ENCODE results near the gene SKAP2. TPM values are rescaled to one million over a fixed set of nuclear protein-coding genes. Genes with fewer than 3 reads are reported as not detected.
A peak's percentile ranks its signal among the peaks of the same experiment; 100 is the strongest.

The SKAP2 gene
- total and polyA plus RNA-seq, 8 donors = 4.6 to 127 (median 9.6) TPM

- Histone ChIP-seq H3K4me3 (no peak overlapping the region), H3K27ac (peak overlapping the region in 3 of 5 donors; percentile 22 to 80 (median 32)), H3K36me3 (no peaks in the 10 kb centered on the region), H3K4me1 (peaks cover 0 to 11% (median 0%) of the 10 kb centered on the region in 4 donors), H3K9me3 (no peaks in the 10 kb centered on the region), H3K27me3 (peaks cover 0 to 28% (median 0%) of the 10 kb centered on the region in 3 donors)
- intact Hi-C loops (cut with DNase I; ENCODE audit: low total_unique reads) = no loop called here
- DNase-seq = no peak
- 81 to 91% (median 88%) methylated on average over 1 of the region's 1 CpG for WGBS, 5 donors
- TF ChIP-seq, protein P1, sequence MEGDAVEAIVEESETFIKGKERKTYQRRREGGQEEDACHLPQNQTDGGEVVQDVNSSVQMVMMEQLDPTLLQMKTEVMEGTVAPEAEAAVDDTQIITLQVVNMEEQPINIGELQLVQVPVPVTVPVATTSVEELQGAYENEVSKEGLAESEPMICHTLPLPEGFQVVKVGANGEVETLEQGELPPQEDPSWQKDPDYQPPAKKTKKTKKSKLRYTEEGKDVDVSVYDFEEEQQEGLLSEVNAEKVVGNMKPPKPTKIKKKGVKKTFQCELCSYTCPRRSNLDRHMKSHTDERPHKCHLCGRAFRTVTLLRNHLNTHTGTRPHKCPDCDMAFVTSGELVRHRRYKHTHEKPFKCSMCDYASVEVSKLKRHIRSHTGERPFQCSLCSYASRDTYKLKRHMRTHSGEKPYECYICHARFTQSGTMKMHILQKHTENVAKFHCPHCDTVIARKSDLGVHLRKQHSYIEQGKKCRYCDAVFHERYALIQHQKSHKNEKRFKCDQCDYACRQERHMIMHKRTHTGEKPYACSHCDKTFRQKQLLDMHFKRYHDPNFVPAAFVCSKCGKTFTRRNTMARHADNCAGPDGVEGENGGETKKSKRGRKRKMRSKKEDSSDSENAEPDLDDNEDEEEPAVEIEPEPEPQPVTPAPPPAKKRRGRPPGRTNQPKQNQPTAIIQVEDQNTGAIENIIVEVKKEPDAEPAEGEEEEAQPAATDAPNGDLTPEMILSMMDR (IDR thresholded peaks at IDR 0.05) = no peak
- TF ChIP-seq POLR2AphosphoS5 (IDR thresholded peaks at IDR 0.05) (no peak), POLR2A (IDR thresholded peaks at IDR 0.05) (no peak), EP300 (IDR thresholded peaks at IDR 0.05) (no peak)
Observed at GRCh38 chr7:26854876-26855855, 9.2 kb downstream of the SKAP2 start.

DNA sequence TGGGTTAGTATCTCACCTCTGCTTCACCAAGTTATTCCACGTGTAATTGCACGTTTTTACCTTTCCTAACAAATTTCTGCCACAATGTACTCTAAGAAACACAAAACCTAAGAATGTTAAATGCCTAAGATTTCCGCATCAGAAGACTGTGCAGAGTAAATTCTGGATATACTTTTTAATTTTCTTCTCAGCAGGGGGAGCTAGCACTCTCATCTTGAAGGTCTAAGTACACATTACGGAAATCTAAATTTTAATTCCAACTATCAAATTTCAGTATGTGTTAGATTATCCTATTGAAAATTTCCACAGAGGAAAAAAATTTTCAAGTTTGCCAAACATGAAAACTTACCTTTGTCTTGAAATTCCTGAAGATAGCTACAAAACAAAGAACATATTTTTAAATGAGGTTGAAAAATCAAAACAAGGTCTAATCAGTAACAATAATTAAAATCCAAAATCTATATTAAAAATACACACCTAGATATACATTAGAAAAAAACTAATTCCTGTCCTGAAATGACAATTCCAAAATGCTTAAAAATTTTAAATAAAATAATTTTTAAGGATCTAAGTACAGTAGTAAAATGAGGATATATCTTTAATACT is 10.5 kb downstream of the SKAP2 start:
- no peak for TF ChIP-seq EP300 (IDR thresholded peaks at IDR 0.05)
- TF ChIP-seq, protein P1 (IDR thresholded peaks at IDR 0.05) = peak in 3 of 7 experiments; percentile 27 to 42 (median 34)
- no peak for TF ChIP-seq POLR2A (IDR thresholded peaks at IDR 0.05)
- TF ChIP-seq POLR2AphosphoS5 (IDR thresholded peaks at IDR 0.05) = no peak
- Histone ChIP-seq H3K4me3 (no peak overlapping the region), H3K4me1 (peaks cover 0 to 11% (median 0%) of the 10 kb centered on the region in 4 donors), H3K27me3 (peaks cover 0 to 23% (median 0%) of the 10 kb centered on the region in 3 donors), H3K27ac (no peak overlapping the region), H3K9me3 (no peaks in the 10 kb centered on the region), H3K36me3 (no peaks in the 10 kb centered on the region)
- peak in 1 of 2 donors; percentile 83 for DNase-seq
- 13 to 31% (median 18%) methylated on average over 4 of the region's 4 CpGs for WGBS, 5 donors
- intact Hi-C loops (cut with DNase I; ENCODE audit: low total_unique reads) = no loop called here

DNA sequence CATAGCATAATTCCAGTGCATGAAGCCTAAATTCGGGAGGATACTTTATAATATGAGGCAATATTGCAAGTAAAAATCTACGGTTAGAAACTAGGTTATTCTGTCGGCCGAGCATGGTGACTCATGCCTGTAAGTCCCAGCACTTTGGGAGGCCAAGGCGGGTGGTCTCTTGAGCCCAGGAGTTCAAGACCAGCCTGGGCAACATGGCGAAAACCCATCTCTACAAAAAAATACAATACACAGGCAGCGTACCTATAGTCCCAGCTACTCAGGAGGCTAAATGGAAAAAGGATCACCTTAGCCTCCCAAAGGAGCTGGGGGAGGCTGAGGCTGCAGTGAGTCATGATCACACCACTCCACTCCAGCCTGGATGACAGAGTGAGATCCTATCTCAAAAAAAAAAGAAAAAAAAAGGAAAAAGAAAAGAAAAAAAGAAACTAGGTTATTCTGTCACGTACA is 14.2 kb downstream of the SKAP2 start:
- H3K36me3 ChIP-seq = peaks cover 0 to 5% (median 0%) of the 10 kb centered on the region in 4 donors
- no peaks in the 10 kb centered on the region for H3K27me3 ChIP-seq
- H3K4me3 ChIP-seq = no peak overlapping the region
- no peak for DNase-seq
- WGBS, 5 donors = 90 to 97% (median 92%) methylated on average over 8 of the region's 8 CpGs
- H3K9me3 ChIP-seq = no peaks in the 10 kb centered on the region
- H3K27ac ChIP-seq = no peak overlapping the region
- intact Hi-C loops (cut with DNase I; ENCODE audit: low total_unique reads) = no loop called here
- TF ChIP-seq, protein P1 (IDR thresholded peaks at IDR 0.05) = no peak
- TF ChIP-seq EP300 (IDR thresholded peaks at IDR 0.05) (no peak), POLR2A (IDR thresholded peaks at IDR 0.05) (no peak), POLR2AphosphoS5 (IDR thresholded peaks at IDR 0.05) (no peak)
- H3K4me1 ChIP-seq = peaks cover 0 to 11% (median 0%) of the 10 kb centered on the region in 4 donors

- no peaks in the 10 kb centered on the region for H3K4me1 ChIP-seq
- H3K27me3 ChIP-seq = no peaks in the 10 kb centered on the region
- WGBS, 5 donors = 60 to 78% (median 73%) methylated on average over 4 of the region's 4 CpGs
- H3K27ac ChIP-seq = no peak overlapping the region
- DNase-seq = no peak
- peaks cover 0 to 7% (median 3%) of the 10 kb centered on the region in 4 donors for H3K36me3 ChIP-seq
- H3K4me3 ChIP-seq = no peak overlapping the region
- intact Hi-C loops (cut with DNase I; ENCODE audit: low total_unique reads) = no loop called here
- H3K9me3 ChIP-seq = no peaks in the 10 kb centered on the region
- TF ChIP-seq, protein P1 (IDR thresholded peaks at IDR 0.05) = no peak
- TF ChIP-seq POLR2A (IDR thresholded peaks at IDR 0.05) = no peak
- no peak for TF ChIP-seq EP300 (IDR thresholded peaks at IDR 0.05)
- no peak for TF ChIP-seq POLR2AphosphoS5 (IDR thresholded peaks at IDR 0.05)
Observed at GRCh38 chr7:26843705-26844104, 20.7 kb downstream of the SKAP2 start.
